Measurements from ENCODE around the gene CBFA2T3. TPM values are rescaled to one million over a fixed set of nuclear protein-coding genes. Genes with fewer than 3 reads are reported as not detected.

The CBFA2T3 gene
- polyA plus RNA-seq, 1 experiment: not detected

- Histone ChIP-seq H3K27ac (ENCODE audit: low read depth, low read length) (no peak overlapping the region), H3K9me3 (ENCODE audit: control insufficient read depth, insufficient read depth, low read length) (peaks cover 48% of the 10 kb centered on the region), H3K27me3 (ENCODE audit: control insufficient read depth, insufficient read depth, low read length) (peaks cover 39% of the 10 kb centered on the region), H3K4me3 (ENCODE audit: low read depth, low read length) (no peak overlapping the region)
- ChIA-PET POLR2A (no interaction called here), CTCF (no interaction called here)
- TF ChIP-seq CTCF (IDR thresholded peaks at IDR 0.05; ENCODE audit: low read depth, low read length): no peak
- no peak for DNase-seq (ENCODE audit: low read depth, low spot score)
Measured at GRCh38 chr16:88995746-88996535, 18.9 kb upstream of the CBFA2T3 start.

- POLR2A ChIA-PET: no interaction called here
- Histone ChIP-seq H3K27me3 (ENCODE audit: control insufficient read depth, insufficient read depth, low read length) (peaks cover 47% of the 10 kb centered on the region), H3K27ac (ENCODE audit: low read depth, low read length) (no peak overlapping the region), H3K4me3 (ENCODE audit: low read depth, low read length) (no peak overlapping the region), H3K9me3 (ENCODE audit: control insufficient read depth, insufficient read depth, low read length) (peaks cover 40% of the 10 kb centered on the region)
- no peak for TF ChIP-seq CTCF (IDR thresholded peaks at IDR 0.05; ENCODE audit: low read depth, low read length)
- DNase-seq (ENCODE audit: low read depth, low spot score): no peak
- CTCF ChIA-PET: no interaction called here
Measured at GRCh38 chr16:88995194-88995593, 18.2 kb upstream of the CBFA2T3 start.

GRCh38 chr16:88994695-88995094 lies 17.7 kb upstream of the CBFA2T3 start:
- no peak for DNase-seq (ENCODE audit: low read depth, low spot score)
- Histone ChIP-seq H3K9me3 (ENCODE audit: control insufficient read depth, insufficient read depth, low read length) (peaks cover 36% of the 10 kb centered on the region), H3K27me3 (ENCODE audit: control insufficient read depth, insufficient read depth, low read length) (peaks cover 47% of the 10 kb centered on the region), H3K4me3 (ENCODE audit: low read depth, low read length) (no peak overlapping the region), H3K27ac (ENCODE audit: low read depth, low read length) (no peak overlapping the region)
- ChIA-PET POLR2A (no interaction called here), CTCF (no interaction called here)
- no peak for TF ChIP-seq CTCF (IDR thresholded peaks at IDR 0.05; ENCODE audit: low read depth, low read length)

- TF ChIP-seq CTCF (IDR thresholded peaks at IDR 0.05; ENCODE audit: low read depth, low read length): no peak
- Histone ChIP-seq H3K27me3 (ENCODE audit: control insufficient read depth, insufficient read depth, low read length) (peaks cover 47% of the 10 kb centered on the region), H3K4me3 (ENCODE audit: low read depth, low read length) (no peak overlapping the region), H3K9me3 (ENCODE audit: control insufficient read depth, insufficient read depth, low read length) (peaks cover 36% of the 10 kb centered on the region), H3K27ac (ENCODE audit: low read depth, low read length) (no peak overlapping the region)
- ChIA-PET POLR2A (no interaction called here), CTCF (no interaction called here)
- DNase-seq (ENCODE audit: low read depth, low spot score): no peak
Measured at GRCh38 chr16:88993946-88994600, 17.1 kb upstream of the CBFA2T3 start.

- peaks cover 28% of the 10 kb centered on the region for H3K9me3 ChIP-seq (ENCODE audit: control insufficient read depth, insufficient read depth, low read length)
- H3K4me3 ChIP-seq (ENCODE audit: low read depth, low read length): no peak overlapping the region
- DNase-seq (ENCODE audit: low read depth, low spot score): no peak
- no peak overlapping the region for H3K27ac ChIP-seq (ENCODE audit: low read depth, low read length)
- no peak for TF ChIP-seq CTCF (IDR thresholded peaks at IDR 0.05; ENCODE audit: low read depth, low read length)
- peaks cover 47% of the 10 kb centered on the region for H3K27me3 ChIP-seq (ENCODE audit: control insufficient read depth, insufficient read depth, low read length)
- CTCF ChIA-PET: no interaction called here
- POLR2A ChIA-PET: no interaction called here
Measured at GRCh38 chr16:88993166-88993761, 16.3 kb upstream of the CBFA2T3 start.

Measured in AG04450 (cell line).